ENCODE data around the gene WBP1. TPM values are rescaled to one million over a fixed set of nuclear protein-coding genes. Genes with fewer than 3 reads are reported as not detected.

WBP1 gene
- total RNA-seq, 4 donors from 2014 or later = 60.7 to 119 (median 102) TPM

DNA sequence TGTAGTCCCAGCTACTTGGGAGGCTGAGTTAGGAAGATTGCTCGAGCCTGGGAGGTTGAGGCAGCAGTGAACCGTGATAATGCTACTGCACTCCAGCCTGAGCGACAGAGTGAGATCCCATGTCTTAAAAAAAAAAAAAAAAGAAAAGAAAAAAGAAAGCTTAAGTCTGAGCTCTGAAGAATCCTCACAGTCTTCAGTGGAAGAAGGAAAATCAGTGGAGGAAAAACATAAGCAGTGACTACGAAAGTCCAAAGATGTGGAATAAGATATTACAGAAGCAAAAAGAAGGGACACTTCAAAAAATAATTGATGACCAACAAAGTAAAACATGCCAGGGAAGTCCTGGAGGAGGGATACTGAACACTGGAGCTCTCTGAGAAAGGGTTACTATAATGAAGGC lies 52.0 kb downstream of the WBP1 start:
- intact Hi-C loops (cut with DNase I) = no loop called here
- peaks cover 7 to 9% of the 10 kb centered on the region in 2 donors for H3K36me3 ChIP-seq
- TF ChIP-seq, protein P1, sequence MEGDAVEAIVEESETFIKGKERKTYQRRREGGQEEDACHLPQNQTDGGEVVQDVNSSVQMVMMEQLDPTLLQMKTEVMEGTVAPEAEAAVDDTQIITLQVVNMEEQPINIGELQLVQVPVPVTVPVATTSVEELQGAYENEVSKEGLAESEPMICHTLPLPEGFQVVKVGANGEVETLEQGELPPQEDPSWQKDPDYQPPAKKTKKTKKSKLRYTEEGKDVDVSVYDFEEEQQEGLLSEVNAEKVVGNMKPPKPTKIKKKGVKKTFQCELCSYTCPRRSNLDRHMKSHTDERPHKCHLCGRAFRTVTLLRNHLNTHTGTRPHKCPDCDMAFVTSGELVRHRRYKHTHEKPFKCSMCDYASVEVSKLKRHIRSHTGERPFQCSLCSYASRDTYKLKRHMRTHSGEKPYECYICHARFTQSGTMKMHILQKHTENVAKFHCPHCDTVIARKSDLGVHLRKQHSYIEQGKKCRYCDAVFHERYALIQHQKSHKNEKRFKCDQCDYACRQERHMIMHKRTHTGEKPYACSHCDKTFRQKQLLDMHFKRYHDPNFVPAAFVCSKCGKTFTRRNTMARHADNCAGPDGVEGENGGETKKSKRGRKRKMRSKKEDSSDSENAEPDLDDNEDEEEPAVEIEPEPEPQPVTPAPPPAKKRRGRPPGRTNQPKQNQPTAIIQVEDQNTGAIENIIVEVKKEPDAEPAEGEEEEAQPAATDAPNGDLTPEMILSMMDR (IDR thresholded peaks at IDR 0.05) = no peak
- TF ChIP-seq POLR2A (IDR thresholded peaks at IDR 0.05) = no peak
- no peak overlapping the region for H3K4me3 ChIP-seq (replicated peaks in 1 of 3)
- DNase-seq = no peak
- no peak overlapping the region for H3K27ac ChIP-seq
- no peaks in the 10 kb centered on the region for H3K9me3 ChIP-seq
- WGBS, 2 donors = 71 to 78% methylated on average over 4 of the region's 4 CpGs
- H3K4me1 ChIP-seq = peaks cover 16 to 35% of the 10 kb centered on the region in 2 donors
- peaks cover 37% of the 10 kb centered on the region for H3K27me3 ChIP-seq

Other genes starting within 250 kb of the WBP1 start
- gene SLC4A5, start 115.0 kb upstream of the WBP1 start, total RNA-seq = 10 to 100 TPM; 18.3 to 94.5 (median 59.8) TPM
- gene DCTN1, start 78.1 kb upstream of the WBP1 start, total RNA-seq = 100 to 1,000 TPM in 3 of 4 donors, 10 to 100 TPM in 1; 82.6 to 124 (median 108) TPM
- gene C2orf81, start 36.8 kb upstream of the WBP1 start, total RNA-seq = 1 to 10 TPM; 2.3 to 3.4 (median 3.1) TPM
- gene WDR54, start 36.7 kb upstream of the WBP1 start, total RNA-seq = 10 to 100 TPM in 3 of 4 donors, 1 to 10 TPM in 1; 6.5 to 19.3 (median 13.6) TPM
- gene RTKN, start 16.5 kb upstream of the WBP1 start, total RNA-seq = 10 to 100 TPM; 24.5 to 41.9 (median 35.6) TPM
- gene INO80B, start 3.4 kb upstream of the WBP1 start, total RNA-seq = 10 to 100 TPM; 19.9 to 74.4 (median 46.1) TPM
- 10 to 100 TPM; 40.9 to 57.6 (median 51.3) TPM for gene MOGS, start 6.9 kb downstream of the WBP1 start, total RNA-seq
- gene MRPL53, start 14.2 kb downstream of the WBP1 start, total RNA-seq = 10 to 100 TPM; 15.0 to 49.4 (median 40.9) TPM
- gene CCDC142, start 24.6 kb downstream of the WBP1 start, total RNA-seq = 10 to 100 TPM; 13.6 to 58.7 (median 31.3) TPM
- 10 to 100 TPM; 18.9 to 38.0 (median 22.4) TPM for gene TTC31, start 24.6 kb downstream of the WBP1 start, total RNA-seq
- 1 to 10 TPM in 2 of 4 donors, under 1 TPM in 1, not detected in 1; 0.50 to 2.6 (median 1.9) TPM for gene LBX2, start 41.2 kb downstream of the WBP1 start, total RNA-seq
- 10 to 100 TPM; 11.0 to 25.9 (median 17.1) TPM for gene PCGF1, start 49.3 kb downstream of the WBP1 start, total RNA-seq
- not detected for gene TLX2, start 56.0 kb downstream of the WBP1 start, total RNA-seq
- gene DQX1, start 67.8 kb downstream of the WBP1 start, total RNA-seq = not detected
- 100 to 1,000 TPM in 3 of 4 donors, 10 to 100 TPM in 1; 93.7 to 168 (median 112) TPM for gene AUP1, start 71.3 kb downstream of the WBP1 start, total RNA-seq
- 10 to 100 TPM; 27.3 to 45.9 (median 37.5) TPM for gene HTRA2, start 71.5 kb downstream of the WBP1 start, total RNA-seq
- 1 to 10 TPM in 3 of 4 donors, under 1 TPM in 1; 0.98 to 5.6 (median 2.2) TPM for gene LOXL3, start 95.5 kb downstream of the WBP1 start, total RNA-seq
- 10 to 100 TPM; 14.4 to 19.4 (median 18.4) TPM for gene DOK1, start 96.3 kb downstream of the WBP1 start, total RNA-seq
- 1 to 10 TPM in 3 of 4 donors, under 1 TPM in 1; 0.81 to 2.6 (median 1.8) TPM for gene M1AP, start 189.9 kb downstream of the WBP1 start, total RNA-seq
- 1 to 10 TPM; 4.3 to 7.2 (median 6.1) TPM for gene SEMA4F, start 195.8 kb downstream of the WBP1 start, total RNA-seq

Data from thyroid gland (tissue), 4 donors.